ENCODE results near the gene ARF1. TPM values are rescaled to one million over a fixed set of nuclear protein-coding genes. Genes with fewer than 3 reads are reported as not detected.

The ARF1 gene
- total RNA-seq, 6 donors from 2014 or later, result 157 to 487 (median 374) TPM

DNA sequence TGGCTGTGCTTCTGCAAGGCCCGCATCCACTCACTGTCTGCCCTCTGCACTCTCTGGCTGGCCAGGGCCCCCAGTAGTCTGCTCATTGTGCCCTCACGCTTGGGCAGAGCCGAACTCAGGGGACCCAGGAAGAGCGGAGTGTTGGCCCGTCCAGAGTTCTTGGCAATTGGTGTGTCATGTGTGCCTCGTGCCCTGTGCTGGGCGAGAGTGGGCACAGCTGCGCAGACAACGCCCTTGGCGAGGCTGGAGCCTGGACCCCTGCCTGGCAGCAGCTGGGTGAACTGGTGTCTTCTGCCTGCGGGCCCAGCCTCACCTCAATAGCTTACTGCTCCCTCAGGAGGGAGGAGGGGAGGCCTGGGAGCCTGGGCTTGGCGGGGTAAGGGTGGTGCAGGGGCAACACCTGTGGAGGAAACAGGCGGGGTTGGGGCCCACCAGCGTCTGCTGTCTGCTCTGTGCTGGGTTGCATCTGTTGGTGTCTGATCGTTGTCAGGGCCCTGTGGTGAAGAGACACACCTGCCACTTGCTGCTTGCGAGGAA lies 59.7 kb downstream of the ARF1 start:
- no peaks in the 10 kb centered on the region for H3K27me3 ChIP-seq
- H3K4me1 ChIP-seq, result peaks cover 42 to 68% (median 53%) of the 10 kb centered on the region in 4 donors
- H3K9me3 ChIP-seq, result no peaks in the 10 kb centered on the region
- peak overlapping the region; percentile 97 to 98 (median 98) for H3K27ac ChIP-seq
- WGBS, 2 donors, result 74 to 77% methylated on average over 14 to 16 of the region's 16 CpGs
- H3K4me3 ChIP-seq, result peak overlapping the region; percentile 25 to 97 (median 89)
- peaks cover 0 to 47% (median 26%) of the 10 kb centered on the region in 4 donors for H3K36me3 ChIP-seq
- ATAC-seq (ENCODE audit: low FRiP score in 2 of 2) (no peak), DNase-seq (peak in 1 of 2 donors; percentile 64)
- TF ChIP-seq EP300 (IDR thresholded peaks at IDR 0.05) (no peak), POLR2A (IDR thresholded peaks at IDR 0.05) (no peak), POLR2AphosphoS5 (IDR thresholded peaks at IDR 0.05) (no peak)
- TF ChIP-seq, protein P1, sequence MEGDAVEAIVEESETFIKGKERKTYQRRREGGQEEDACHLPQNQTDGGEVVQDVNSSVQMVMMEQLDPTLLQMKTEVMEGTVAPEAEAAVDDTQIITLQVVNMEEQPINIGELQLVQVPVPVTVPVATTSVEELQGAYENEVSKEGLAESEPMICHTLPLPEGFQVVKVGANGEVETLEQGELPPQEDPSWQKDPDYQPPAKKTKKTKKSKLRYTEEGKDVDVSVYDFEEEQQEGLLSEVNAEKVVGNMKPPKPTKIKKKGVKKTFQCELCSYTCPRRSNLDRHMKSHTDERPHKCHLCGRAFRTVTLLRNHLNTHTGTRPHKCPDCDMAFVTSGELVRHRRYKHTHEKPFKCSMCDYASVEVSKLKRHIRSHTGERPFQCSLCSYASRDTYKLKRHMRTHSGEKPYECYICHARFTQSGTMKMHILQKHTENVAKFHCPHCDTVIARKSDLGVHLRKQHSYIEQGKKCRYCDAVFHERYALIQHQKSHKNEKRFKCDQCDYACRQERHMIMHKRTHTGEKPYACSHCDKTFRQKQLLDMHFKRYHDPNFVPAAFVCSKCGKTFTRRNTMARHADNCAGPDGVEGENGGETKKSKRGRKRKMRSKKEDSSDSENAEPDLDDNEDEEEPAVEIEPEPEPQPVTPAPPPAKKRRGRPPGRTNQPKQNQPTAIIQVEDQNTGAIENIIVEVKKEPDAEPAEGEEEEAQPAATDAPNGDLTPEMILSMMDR (IDR thresholded peaks at IDR 0.05), result no peak

DNA sequence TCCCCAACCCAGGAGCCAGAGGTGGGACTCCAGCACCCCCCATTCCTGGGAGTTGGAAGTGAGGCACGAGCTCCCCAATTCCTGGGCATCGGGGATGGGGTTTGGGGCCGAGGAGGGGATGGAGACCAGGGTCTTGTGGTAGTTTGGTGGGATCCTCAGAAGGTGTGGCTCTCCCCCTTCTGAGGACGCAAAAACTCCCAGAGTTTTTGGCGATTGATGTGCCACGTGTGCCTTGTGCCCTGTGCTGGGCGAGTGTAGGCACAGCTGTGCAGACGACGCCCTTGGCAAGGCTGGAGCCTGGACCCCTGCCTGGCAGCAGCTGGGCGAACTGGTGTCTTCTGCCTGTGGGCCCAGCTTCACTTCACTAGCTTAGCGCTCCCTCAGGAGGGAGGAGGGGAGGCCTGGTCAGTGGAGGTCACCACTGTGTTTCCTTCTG lies 60.2 kb downstream of the ARF1 start:
- WGBS, 2 donors, result 78 to 87% methylated on average over 7 to 10 of the region's 11 CpGs
- ATAC-seq (ENCODE audit: low FRiP score in 2 of 2) (no peak), DNase-seq (peak in 1 of 2 donors; percentile 56)
- H3K4me3 ChIP-seq, result peak overlapping the region in 3 of 4 donors; percentile 84 to 97 (median 94)
- H3K4me1 ChIP-seq, result peaks cover 42 to 73% (median 58%) of the 10 kb centered on the region in 4 donors
- peak overlapping the region; percentile 97 to 98 (median 98) for H3K27ac ChIP-seq
- no peak for TF ChIP-seq POLR2A (IDR thresholded peaks at IDR 0.05)
- no peak for TF ChIP-seq POLR2AphosphoS5 (IDR thresholded peaks at IDR 0.05)
- TF ChIP-seq, protein P1 (IDR thresholded peaks at IDR 0.05), result no peak
- no peak for TF ChIP-seq EP300 (IDR thresholded peaks at IDR 0.05)
- no peaks in the 10 kb centered on the region for H3K9me3 ChIP-seq
- no peaks in the 10 kb centered on the region for H3K27me3 ChIP-seq
- peaks cover 0 to 52% (median 31%) of the 10 kb centered on the region in 4 donors for H3K36me3 ChIP-seq

DNA sequence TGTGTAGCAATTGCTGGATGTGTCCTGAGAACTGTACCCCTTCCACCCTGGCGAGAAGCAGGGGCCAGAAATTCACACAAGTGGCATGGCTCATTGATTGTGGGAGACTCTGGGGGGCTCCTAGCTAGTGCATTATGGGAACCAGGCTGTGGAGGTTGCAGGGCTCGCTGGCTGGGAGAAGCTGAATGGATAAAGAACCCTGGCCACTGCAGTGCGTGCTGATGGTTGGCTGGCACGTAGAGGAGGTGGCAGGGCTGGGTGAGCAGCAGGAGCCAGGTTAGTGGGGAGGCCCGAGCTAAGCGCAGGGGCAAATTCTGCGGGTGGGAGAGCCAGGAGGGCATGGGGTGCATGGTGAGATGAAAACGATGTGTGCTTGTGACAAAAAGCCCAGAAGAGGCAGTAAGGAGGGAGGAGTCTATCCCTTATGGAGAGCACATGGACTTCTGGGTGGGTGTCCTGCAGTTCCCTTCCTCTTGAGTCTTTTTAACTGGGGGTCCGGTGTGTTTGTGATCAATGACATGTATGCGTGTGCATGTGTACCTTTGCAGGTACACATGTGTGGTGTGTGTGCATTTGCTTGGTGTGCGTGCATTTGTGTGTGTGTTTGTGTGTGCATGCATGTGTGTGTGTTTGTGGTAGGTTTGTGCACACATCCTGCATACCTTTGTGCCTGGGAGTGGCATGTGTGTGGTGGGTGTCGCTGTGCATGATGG lies 61.1 kb downstream of the ARF1 start:
- 81 to 89% methylated on average over 11 to 12 of the region's 12 CpGs for WGBS, 2 donors
- no peak for TF ChIP-seq POLR2A (IDR thresholded peaks at IDR 0.05)
- Histone ChIP-seq H3K4me3 (peak overlapping the region in 1 of 4 donors; percentile 94), H3K36me3 (peaks cover 0 to 61% (median 40%) of the 10 kb centered on the region in 4 donors), H3K4me1 (peaks cover 50 to 83% (median 67%) of the 10 kb centered on the region in 4 donors), H3K27me3 (no peaks in the 10 kb centered on the region), H3K27ac (peak overlapping the region in 1 of 4 donors; percentile 98), H3K9me3 (no peaks in the 10 kb centered on the region)
- DNase-seq (no peak), ATAC-seq (ENCODE audit: low FRiP score in 2 of 2) (no peak)

DNA sequence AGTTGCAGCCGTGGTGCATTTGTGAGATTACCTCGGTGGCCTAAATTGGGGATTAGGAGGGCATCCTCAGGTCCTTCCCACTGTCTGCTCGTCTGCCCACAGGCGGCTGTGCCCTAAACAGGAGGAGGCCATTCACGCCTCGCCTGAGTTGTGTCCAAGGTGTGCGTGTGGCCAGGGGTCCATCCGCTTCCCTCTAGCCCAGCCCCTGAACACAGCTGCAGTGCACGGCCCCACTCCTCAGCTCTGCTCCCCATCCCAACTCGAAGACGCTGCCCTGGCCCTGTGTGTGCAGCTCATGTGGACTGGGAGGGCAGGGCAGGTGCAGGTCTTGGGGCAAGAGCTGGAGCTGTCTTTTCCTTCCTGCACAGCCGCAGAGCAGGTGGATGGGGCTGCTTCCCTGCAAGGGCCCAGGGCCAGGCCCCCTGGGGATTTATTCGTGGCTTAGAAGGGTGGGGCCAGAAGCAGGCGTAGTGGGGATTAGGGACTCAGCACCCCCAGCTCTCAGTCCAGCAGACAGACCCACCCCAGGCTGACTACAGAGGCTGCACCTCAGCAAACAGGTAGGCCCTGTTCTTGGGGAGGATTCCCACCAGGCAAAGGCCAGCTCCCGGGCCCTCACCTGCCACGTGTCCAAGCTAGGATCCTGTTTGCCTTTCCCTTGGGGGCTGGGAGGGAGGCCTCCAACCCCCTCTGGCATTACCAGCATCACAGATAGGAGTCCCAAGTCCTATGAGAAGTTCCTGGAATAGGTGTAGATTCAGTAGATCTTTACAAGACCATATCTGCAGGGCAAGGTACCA lies 61.9 kb downstream of the ARF1 start:
- WGBS, 2 donors, result 70 to 87% methylated on average over 4 to 16 of the region's 16 CpGs
- ATAC-seq (ENCODE audit: low FRiP score in 2 of 2), result no peak
- Histone ChIP-seq H3K36me3 (peaks cover 0 to 68% (median 47%) of the 10 kb centered on the region in 4 donors), H3K9me3 (no peaks in the 10 kb centered on the region), H3K4me1 (peaks cover 57 to 85% (median 74%) of the 10 kb centered on the region in 4 donors), H3K4me3 (no peak overlapping the region), H3K27ac (peak overlapping the region in 1 of 4 donors; percentile 89), H3K27me3 (no peaks in the 10 kb centered on the region)
- peak in 1 of 2 donors; percentile 46 for DNase-seq
- TF ChIP-seq POLR2AphosphoS5 (IDR thresholded peaks at IDR 0.05), result no peak
- TF ChIP-seq, protein P1 (IDR thresholded peaks at IDR 0.05), result no peak
- no peak for TF ChIP-seq EP300 (IDR thresholded peaks at IDR 0.05)
- TF ChIP-seq POLR2A (IDR thresholded peaks at IDR 0.05), result no peak

DNA sequence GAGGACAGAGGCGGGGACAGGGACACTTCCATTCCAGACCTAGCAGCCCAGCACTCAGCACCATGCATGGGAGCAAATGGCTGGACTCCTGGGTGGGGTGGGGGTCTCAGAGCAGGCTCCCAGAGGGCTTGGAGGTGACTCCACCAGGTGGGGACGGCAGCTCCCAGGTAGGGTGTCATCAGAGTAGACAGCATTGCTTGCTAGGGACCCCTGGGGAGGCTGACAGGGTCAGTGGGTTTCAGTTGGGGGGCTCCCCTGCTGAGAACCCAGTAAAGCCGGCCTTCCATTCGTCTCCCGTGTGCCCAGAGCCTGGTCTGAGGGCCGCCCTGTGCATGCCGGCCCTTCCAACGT lies 62.5 kb downstream of the ARF1 start:
- WGBS, 2 donors, result 88 to 96% methylated on average over 2 to 7 of the region's 8 CpGs
- TF ChIP-seq, protein P1 (IDR thresholded peaks at IDR 0.05), result no peak
- TF ChIP-seq EP300 (IDR thresholded peaks at IDR 0.05), result no peak
- TF ChIP-seq POLR2AphosphoS5 (IDR thresholded peaks at IDR 0.05), result no peak
- TF ChIP-seq POLR2A (IDR thresholded peaks at IDR 0.05), result no peak
- Histone ChIP-seq H3K27ac (peak overlapping the region in 2 of 4 donors; percentile 89 to 96), H3K27me3 (no peaks in the 10 kb centered on the region), H3K36me3 (peaks cover 0 to 68% (median 47%) of the 10 kb centered on the region in 4 donors), H3K4me1 (peaks cover 63 to 88% (median 79%) of the 10 kb centered on the region in 4 donors), H3K4me3 (no peak overlapping the region), H3K9me3 (no peaks in the 10 kb centered on the region)
- ATAC-seq (ENCODE audit: low FRiP score in 2 of 2) (no peak), DNase-seq (peak in 1 of 2 donors; percentile 42)
